Panc1 (cell line): ENCODE measurements around the gene GFRA3. TPM values are rescaled to one million over a fixed set of nuclear protein-coding genes. Genes with fewer than 3 reads are reported as not detected.
"Not testable (repeated sequence)": the region's sequence is repeated elsewhere in the genome, so short reads cannot be mapped to it uniquely, and the experiment has no call there.

Experiments
- ATAC-seq: fragments of 200-7000 bp; cut with Tn5 transposase; 2 replicates; pipeline ENCODE4 v1.9.1; 2020; ENCODE audit warnings: mild to moderate bottlenecking, moderate library complexity
- Bru-seq: library from RNA; stranded (reverse); fragments of 400-500 nt; gene quantifications from one replicate; lab custom pipeline; 2021; lab: Mats Ljungman, UMichigan
- BruChase-seq, 2 experiments: library from RNA; stranded (reverse); fragments of 400-500 nt; gene quantifications; one replicate each; lab custom pipeline; 2021; lab: Mats Ljungman, UMichigan
- BruUV-seq: library from RNA; stranded (reverse); fragments of 400-500 nt; replicated peaks from 2 replicates; lab custom pipeline; 2021; lab: Mats Ljungman, UMichigan
- CTCF ChIA-PET: fragments of 300-600 bp; sonication (Branson Sonifier 250); formaldehyde crosslinking; loops from one replicate; lab custom pipeline; 2022; ENCODE audit warnings: antibody characterized with exemption; lab: Charles Lee
- POLR2A ChIA-PET: fragments of 300-600 bp; sonication (Branson Sonifier 250); formaldehyde crosslinking; loops from one replicate; lab custom pipeline; 2022; ENCODE audit warnings: antibody characterized with exemption; lab: Charles Lee
- DNase-seq: peaks from one replicate; pipeline ENCODE4 v3.0.0-alpha.2; 2010; ENCODE audit warnings: low read depth, low spot score
- H3K27ac ChIP-seq: 2 replicates; pipeline ENCODE4 v1.5.1; 2011; ENCODE audit warnings: mild to moderate bottlenecking, low read length, inconsistent platforms
- H3K27me3 ChIP-seq: fragments of 200-500 bp; sonication (Bioruptor generic); 2 replicates; pipeline ENCODE4 v1.6.0; 2014; ENCODE audit warnings: low read length, inconsistent platforms; ENCODE audit not compliant: control insufficient read depth, insufficient read depth
- H3K36me3 ChIP-seq: fragments of 200-500 bp; sonication (Bioruptor generic); 2 replicates; pipeline ENCODE4 v1.5.1; 2014; ENCODE audit warnings: inconsistent platforms, mild to moderate bottlenecking, low read length, moderate library complexity; ENCODE audit not compliant: control insufficient read depth, insufficient read depth
- H3K4me1 ChIP-seq: 2 replicates; pipeline ENCODE4 v1.5.1; 2011; ENCODE audit warnings: inconsistent platforms, mild to moderate bottlenecking, low read length, moderate library complexity; ENCODE audit not compliant: control insufficient read depth, insufficient read depth
- H3K4me3 ChIP-seq, 2 experiments: 2 replicates each; pipeline ENCODE4 v1.5.1; 2011 to 2012; ENCODE audit warnings: low read depth in 2 of 2, low read length in 2 of 2, mild to moderate bottlenecking in 2 of 2, inconsistent platforms in 1 of 2, moderate library complexity in 1 of 2
- H3K9me3 ChIP-seq: fragments of 200-500 bp; sonication (Bioruptor generic); 2 replicates; pipeline ENCODE4 v1.5.1; 2014; ENCODE audit warnings: low read depth, mild to moderate bottlenecking, inconsistent platforms, low read length, moderate library complexity; ENCODE audit not compliant: control insufficient read depth, insufficient read depth
- CTCF ChIP-seq: fragments of 450-650 bp; IDR thresholded peaks from 2 replicates; pipeline ENCODE4 v1.5.1; 2017; ENCODE audit warnings: mild to moderate bottlenecking
- POLR2AphosphoS5 ChIP-seq: IDR thresholded peaks from 2 replicates; pipeline ENCODE4 v1.6.1; 2012; ENCODE audit warnings: mild to moderate bottlenecking, low read depth, low read length, moderate library complexity
- REST ChIP-seq, 2 experiments: IDR thresholded peaks; 2 replicates each; pipeline ENCODE4 v1.6.1; 2011 to 2012; ENCODE audit warnings: low read depth in 2 of 2, control low read depth in 1 of 2, low read length in 1 of 2, mild to moderate bottlenecking in 1 of 2, moderate library complexity in 1 of 2; ENCODE audit not compliant: insufficient read depth in 1 of 2
- SIN3A ChIP-seq: IDR thresholded peaks from 2 replicates; pipeline ENCODE4 v1.6.1; 2012; ENCODE audit warnings: low read depth, mild to moderate bottlenecking, low read length, moderate library complexity, borderline replicate concordance; ENCODE audit not compliant: insufficient read depth
- TCF7L2 ChIP-seq: IDR thresholded peaks from 2 replicates; pipeline ENCODE4 v1.6.1; 2011; ENCODE audit warnings: mild to moderate bottlenecking, low read depth, low read length, inconsistent platforms
- in situ Hi-C: cut with HindIII; loops from 2 replicates; pipeline ENCODE4 v1.10.0; 2016; ENCODE audit warnings: low sequenced_read_pairs, low pct_unique_long_range_greater_than_20kb
- intact Hi-C: fragments of 100-400 bp; cut with micrococcal nuclease; formaldehyde crosslinking; loops from one replicate; pipeline ENCODE4 v1.10.0; 2022; ENCODE audit not compliant: unreplicated experiment
- long read RNA-seq: library from polyadenylated mRNA; unstranded; transcript quantifications from one replicate; pipeline ENCODE4 v2.0.0, GENCODE V29; 2021; ENCODE audit not compliant: unreplicated experiment
- polyA plus RNA-seq: library from polyadenylated mRNA; unstranded; fragments of >200 nt; gene quantifications from one replicate; pipeline ENCODE4 v1.2.1, GENCODE V29; 2012; ENCODE audit warnings: missing spikeins; ENCODE audit not compliant: insufficient read length
- total RNA-seq: library from RNA; stranded (reverse); gene quantifications from one replicate; pipeline ENCODE4 v1.2.1, GENCODE V29; 2021; ENCODE audit not compliant: unreplicated experiment

The GFRA3 gene
- total RNA-seq (1.5 TPM), Bru-seq, nascent RNA (percentile 22 among the genes with signal in this experiment), BruChase-seq, experiment 1, labeled RNA remaining after a 2-hour chase (percentile 28 among the genes with signal in this experiment), BruChase-seq, experiment 2, labeled RNA remaining after a 6-hour chase (percentile 32 among the genes with signal in this experiment)
- 1.3 TPM for polyA plus RNA-seq
- long read RNA-seq, partial matches to known transcripts = 0 of 1 reads
- long read RNA-seq, other reads (novel, unspliced or antisense) = 0 of 1 reads

- peak; percentile 37; the same call in 1 of the 2 replicates for ATAC-seq
- H3K36me3 ChIP-seq = no peaks in the 10 kb centered on the region
- H3K4me1 ChIP-seq = peaks cover 3% of the 10 kb centered on the region; the same call in 1 of the 2 replicates
- no peak for TF ChIP-seq REST (IDR thresholded peaks at IDR 0.05; ENCODE audit: insufficient read depth in 1 of 2, low read depth in 2 of 2, low read length in 1 of 2)
- no peak for TF ChIP-seq TCF7L2
- TF ChIP-seq CTCF = no peak
- TF ChIP-seq POLR2AphosphoS5 = no peak
- TF ChIP-seq SIN3A = no peak
- BruUV-seq = no TSS peak
- H3K27ac ChIP-seq = no peak within 1 kb of the TSS
- no peaks in the 10 kb centered on the region; the same call in 1 of the 2 replicates for H3K27me3 ChIP-seq
- ChIA-PET POLR2A (no interaction called here), CTCF (interaction anchor here (0.6 kb wide), 1 partner anchor 160 kb away, joined by 6 read pairs; no protein-coding TSS in a partner anchor)
- in situ Hi-C loops = no loop called here
- intact Hi-C loops = no loop called here
- no peak for DNase-seq
- H3K9me3 ChIP-seq = no peaks in the 10 kb centered on the region
- H3K4me3 ChIP-seq = peak within 1 kb of the TSS; percentile 11 to 12; a peak in 3 of 4 replicates
These were observed at the start of gene GFRA3 for GRCh38 chr5:138274189-138274853. Gene GFRA3 (minus strand): TSS chr5:138274621. CDS start chr5:138274424, 197 bp downstream.

- H3K9me3 ChIP-seq, in situ Hi-C loops, intact Hi-C loops, H3K4me3 ChIP-seq, CTCF ChIA-PET, H3K4me1 ChIP-seq, H3K36me3 ChIP-seq, DNase-seq, H3K27me3 ChIP-seq, BruUV-seq, H3K27ac ChIP-seq: not testable (repeated sequence)
- 0 out of 2 replicates have a peak, but pooled peaks have one; percentile 45 for ATAC-seq
- POLR2A ChIA-PET = interaction anchor here (0.6 kb wide), 1 partner anchor 139 kb away, joined by 3 read pairs; the partner anchor contains the start of gene KIF20A
These were observed 43.8 kb upstream of the GFRA3 start for GRCh38 chr5:138318211-138318610.
